GM23338 (cell line): ENCODE measurements around the gene TCTA. TPM values are rescaled to one million over a fixed set of nuclear protein-coding genes. Genes with fewer than 3 reads are reported as not detected.

ENCODE experiments used
- ATAC-seq: fragments of 200-7000 bp; cut with Tn5 transposase; 3 replicates; pipeline ENCODE4 v1.9.1; 2020
- DNase-seq: peaks from one replicate; pipeline ENCODE4 v3.0.0-alpha.2; 2015; ENCODE audit warnings: low spot score
- H2AFZ ChIP-seq: fragments of 200-600 bp; sonication (generic); 2 replicates; pipeline ENCODE4 v1.8.0; 2016; ENCODE audit warnings: antibody characterized with exemption, mild to moderate bottlenecking, moderate library complexity
- H3F3A ChIP-seq: fragments of 200-600 bp; sonication (generic); replicated peaks from 2 replicates; pipeline ENCODE4 v1.8.0; 2017; ENCODE audit warnings: antibody characterized with exemption, mixed run types, low read depth
- H3K27ac ChIP-seq: fragments of 200-600 bp; sonication (generic); 2 replicates; pipeline ENCODE4 v1.6.1; 2016; ENCODE audit warnings: low read depth
- H3K27me3 ChIP-seq: fragments of 200-600 bp; sonication (generic); 2 replicates; pipeline ENCODE4 v1.8.0; 2016; ENCODE audit warnings: mild to moderate bottlenecking, mixed run types, moderate library complexity; ENCODE audit not compliant: insufficient read depth
- H3K36me3 ChIP-seq: fragments of 200-600 bp; sonication (generic); 2 replicates; pipeline ENCODE4 v1.8.0; 2016; ENCODE audit warnings: mild to moderate bottlenecking; ENCODE audit not compliant: insufficient read depth
- H3K4me1 ChIP-seq: fragments of 200-600 bp; sonication (generic); 2 replicates; pipeline ENCODE4 v1.8.0; 2016; ENCODE audit warnings: mild to moderate bottlenecking, moderate library complexity; ENCODE audit not compliant: insufficient read depth
- H3K4me2 ChIP-seq: fragments of 200-600 bp; sonication (generic); 2 replicates; pipeline ENCODE4 v1.7.1; 2017; ENCODE audit warnings: mixed run types
- H3K4me3 ChIP-seq: fragments of 200-600 bp; sonication (generic); 2 replicates; pipeline ENCODE4 v1.6.1; 2016; ENCODE audit warnings: mixed run types
- H3K79me2 ChIP-seq: fragments of 200-600 bp; sonication (generic); replicated peaks from 2 replicates; pipeline ENCODE4 v1.8.0; 2017; ENCODE audit warnings: mild to moderate bottlenecking; ENCODE audit not compliant: insufficient read depth
- H3K9me2 ChIP-seq: fragments of 200-600 bp; sonication (generic); 2 replicates; pipeline ENCODE4 v1.8.0; 2017; ENCODE audit not compliant: insufficient read depth
- H4K20me1 ChIP-seq: fragments of 200-600 bp; sonication (generic); replicated peaks from 2 replicates; pipeline ENCODE4 v1.8.0; 2017; ENCODE audit warnings: mild to moderate bottlenecking; ENCODE audit not compliant: insufficient read depth
- H3K27ac Mint-ChIP-seq: 2 replicates; pipeline ENCODE4 v1.8.0; 2020; ENCODE audit warnings: inconsistent platforms, mild to moderate bottlenecking, moderate library complexity, mixed read lengths
- H3K27me3 Mint-ChIP-seq: 3 replicates; pipeline ENCODE4 v1.8.0; 2022; ENCODE audit warnings: low read depth, mild to moderate bottlenecking, moderate library complexity, mixed read lengths, inconsistent platforms; ENCODE audit not compliant: insufficient read depth, poor library complexity
- H3K36me3 Mint-ChIP-seq: 3 replicates; pipeline ENCODE4 v1.8.0; 2021; ENCODE audit warnings: low read depth, mild to moderate bottlenecking, inconsistent platforms, moderate library complexity, mixed read lengths
- H3K4me1 Mint-ChIP-seq: 3 replicates; pipeline ENCODE4 v1.8.0; 2020; ENCODE audit warnings: mild to moderate bottlenecking, inconsistent platforms, mixed read lengths
- H3K4me3 Mint-ChIP-seq: 3 replicates; pipeline ENCODE4 v1.8.0; 2021; ENCODE audit warnings: moderate library complexity, mild to moderate bottlenecking, inconsistent platforms, mixed read lengths
- H3K9me3 Mint-ChIP-seq: 3 replicates; pipeline ENCODE4 v1.8.0; 2020; ENCODE audit warnings: moderate library complexity, mild to moderate bottlenecking, inconsistent platforms, mixed read lengths
- CREB1 ChIP-seq: fragments of 250-450 bp; sonication (Bioruptor Pico); IDR thresholded peaks from 2 replicates; pipeline ENCODE4 v1.5.0; 2020; ENCODE audit warnings: low read depth, mild to moderate bottlenecking, moderate library complexity
- EZH2 ChIP-seq: fragments of 200-600 bp; sonication (generic); IDR thresholded peaks from one replicate; pipeline ENCODE4 v1.8.0; 2017; ENCODE audit warnings: antibody characterized with exemption, mild to moderate bottlenecking, low read depth; ENCODE audit not compliant: unreplicated experiment
- NANOG ChIP-seq: IDR thresholded peaks from 2 replicates; pipeline ENCODE4 v1.6.1; 2016; ENCODE audit warnings: antibody characterized with exemption, borderline replicate concordance
- POLR2AphosphoS5 ChIP-seq: IDR thresholded peaks from 2 replicates; pipeline ENCODE4 v1.6.1; 2016; ENCODE audit warnings: antibody characterized with exemption, low read depth
- STAT1 ChIP-seq: IDR thresholded peaks from one replicate; pipeline ENCODE4 v1.6.1; 2016; ENCODE audit warnings: antibody characterized with exemption; ENCODE audit not compliant: unreplicated experiment
- polyA plus RNA-seq: library from polyadenylated mRNA; unstranded; fragments of >200 nt; fragmentation: Nextera tagmentation; extraction: Ambion mirVana; gene quantifications from 2 replicates; pipeline ENCODE4 v1.2.1, GENCODE V29; 2016
- total RNA-seq: library from RNA; depleted of rRNA; stranded (reverse); fragments of >200 nt; shearing (Covaris generic); gene quantifications from 2 replicates; pipeline ENCODE4 v1.2.3, GENCODE V29; 2014
- TF ChIP-seq, protein P1 (sequence below), 2 experiments: fragments of 200-600 bp in 1 of 2; sonication (generic) in 1 of 2; conservative IDR thresholded peaks; 2 replicates each; pipeline versions ENCODE4 v1.5.1 to v1.6.1; 2016 to 2017; ENCODE audit warnings: antibody characterized with exemption in 2 of 2, low read depth in 2 of 2, mild to moderate bottlenecking in 2 of 2, moderate library complexity in 1 of 2
- TF ChIP-seq, protein P2 (sequence below): IDR thresholded peaks from 2 replicates; pipeline ENCODE4 v1.6.1; 2016; ENCODE audit warnings: antibody characterized with exemption
- TF ChIP-seq, protein P3 (sequence below): IDR thresholded peaks from one replicate; pipeline ENCODE4 v1.6.1; 2018; ENCODE audit warnings: antibody characterized with exemption; ENCODE audit not compliant: unreplicated experiment

The TCTA gene
- total and polyA plus RNA-seq, 2 experiments from 2014 or later = 4.0 to 5.0 TPM

DNA sequence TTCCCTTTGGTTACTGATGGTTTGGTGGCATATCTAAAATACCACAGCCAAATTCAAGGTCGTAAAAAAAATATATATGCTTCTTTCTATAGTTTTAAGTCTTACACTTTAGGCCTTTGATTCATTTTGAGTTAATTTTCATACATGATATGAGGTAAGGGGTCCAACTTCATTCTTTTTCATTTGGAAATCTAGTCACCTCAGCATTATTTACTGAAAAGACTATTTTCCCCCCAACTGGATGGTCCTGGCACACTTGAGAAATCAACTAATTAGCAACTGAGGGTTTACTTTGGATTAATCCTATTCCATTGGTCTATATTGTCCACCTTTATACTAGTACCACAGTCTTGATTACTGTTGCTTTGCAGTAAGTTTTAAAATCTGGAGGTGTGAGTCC lies 26.6 kb upstream of the TCTA start:
- H3K4me3 Mint-ChIP-seq = no peak overlapping the region
- H3K4me1 ChIP-seq = no peaks in the 10 kb centered on the region
- no peak overlapping the region for H3K4me3 ChIP-seq
- ATAC-seq = no peak
- no peak overlapping the region for H3K27ac ChIP-seq
- H3K36me3 Mint-ChIP-seq = peaks cover 3% of the 10 kb centered on the region; the same call in 2 of the 3 replicates
- no peaks in the 10 kb centered on the region for H3K27me3 Mint-ChIP-seq
- H3K36me3 ChIP-seq = no peaks in the 10 kb centered on the region
- H4K20me1 ChIP-seq = peaks cover 47% of the 10 kb centered on the region
- H3K79me2 ChIP-seq = peaks cover 100% of the 10 kb centered on the region
- no peaks in the 10 kb centered on the region for H3K9me3 Mint-ChIP-seq
- DNase-seq = no peak
- no peaks in the 10 kb centered on the region for H3K4me1 Mint-ChIP-seq
- H2AFZ ChIP-seq = no peak overlapping the region
- H3K27me3 ChIP-seq = no peaks in the 10 kb centered on the region
- H3K27ac Mint-ChIP-seq = no peak overlapping the region
- no peak overlapping the region for H3K4me2 ChIP-seq
- TF ChIP-seq, protein P1, sequence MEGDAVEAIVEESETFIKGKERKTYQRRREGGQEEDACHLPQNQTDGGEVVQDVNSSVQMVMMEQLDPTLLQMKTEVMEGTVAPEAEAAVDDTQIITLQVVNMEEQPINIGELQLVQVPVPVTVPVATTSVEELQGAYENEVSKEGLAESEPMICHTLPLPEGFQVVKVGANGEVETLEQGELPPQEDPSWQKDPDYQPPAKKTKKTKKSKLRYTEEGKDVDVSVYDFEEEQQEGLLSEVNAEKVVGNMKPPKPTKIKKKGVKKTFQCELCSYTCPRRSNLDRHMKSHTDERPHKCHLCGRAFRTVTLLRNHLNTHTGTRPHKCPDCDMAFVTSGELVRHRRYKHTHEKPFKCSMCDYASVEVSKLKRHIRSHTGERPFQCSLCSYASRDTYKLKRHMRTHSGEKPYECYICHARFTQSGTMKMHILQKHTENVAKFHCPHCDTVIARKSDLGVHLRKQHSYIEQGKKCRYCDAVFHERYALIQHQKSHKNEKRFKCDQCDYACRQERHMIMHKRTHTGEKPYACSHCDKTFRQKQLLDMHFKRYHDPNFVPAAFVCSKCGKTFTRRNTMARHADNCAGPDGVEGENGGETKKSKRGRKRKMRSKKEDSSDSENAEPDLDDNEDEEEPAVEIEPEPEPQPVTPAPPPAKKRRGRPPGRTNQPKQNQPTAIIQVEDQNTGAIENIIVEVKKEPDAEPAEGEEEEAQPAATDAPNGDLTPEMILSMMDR (conservative IDR thresholded peaks at IDR 0.05; ENCODE audit: low read depth in 2 of 2) = no peak
- no peaks in the 10 kb centered on the region for H3K9me2 ChIP-seq
- peaks cover 4% of the 10 kb centered on the region; the same call in 1 of the 2 replicates for H3F3A ChIP-seq

DNA sequence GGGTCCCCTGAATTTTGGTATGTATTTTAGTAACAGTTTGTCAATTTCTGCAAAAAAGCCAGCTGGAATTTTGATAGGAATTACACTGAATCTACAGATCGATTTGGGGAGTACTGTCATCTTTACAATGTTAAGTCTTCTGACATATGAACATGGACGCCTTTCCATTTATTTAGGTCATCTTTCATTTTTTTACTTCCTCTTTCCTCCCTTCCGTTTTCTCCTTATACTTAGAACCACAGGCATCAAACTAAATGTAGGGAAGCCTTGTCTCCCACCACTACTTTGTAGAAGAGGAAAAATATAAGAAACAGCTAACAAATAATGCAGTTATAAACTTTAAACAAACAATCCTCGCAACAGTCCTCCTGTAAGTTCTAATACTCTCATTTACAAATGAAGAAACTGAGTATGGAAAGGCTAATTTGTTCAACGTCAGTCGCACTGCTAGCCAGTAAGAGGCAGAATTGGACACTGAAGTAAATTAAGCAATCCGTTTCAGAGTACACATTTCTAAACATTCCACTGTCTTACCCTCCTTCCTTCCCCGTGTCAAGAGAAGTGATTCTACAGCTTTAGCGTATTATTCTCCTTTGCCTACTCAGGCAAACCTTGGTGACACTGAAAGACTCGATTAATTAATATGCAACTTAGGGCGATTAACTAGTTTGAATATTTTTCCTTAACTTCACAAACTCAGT lies 26.0 kb upstream of the TCTA start:
- Histone ChIP-seq H3K27ac (no peak overlapping the region), H3K4me1 (no peaks in the 10 kb centered on the region), H3K4me3 (no peak overlapping the region), H3K36me3 (no peaks in the 10 kb centered on the region), H3K79me2 (peaks cover 100% of the 10 kb centered on the region), H3K4me2 (no peak overlapping the region), H3F3A (peaks cover 4% of the 10 kb centered on the region; the same call in 1 of the 2 replicates), H2AFZ (no peak overlapping the region), H3K9me2 (no peaks in the 10 kb centered on the region), H3K27me3 (no peaks in the 10 kb centered on the region), H4K20me1 (peaks cover 53% of the 10 kb centered on the region)
- no peak overlapping the region for H3K27ac Mint-ChIP-seq
- H3K9me3 Mint-ChIP-seq = no peaks in the 10 kb centered on the region
- no peak for ATAC-seq
- H3K27me3 Mint-ChIP-seq = no peaks in the 10 kb centered on the region
- peaks cover 3% of the 10 kb centered on the region; the same call in 2 of the 3 replicates for H3K36me3 Mint-ChIP-seq
- no peak overlapping the region for H3K4me3 Mint-ChIP-seq
- DNase-seq = no peak
- H3K4me1 Mint-ChIP-seq = no peaks in the 10 kb centered on the region
- TF ChIP-seq POLR2AphosphoS5 (no peak), STAT1 (no peak), NANOG (no peak), CREB1 (no peak), EZH2 (no peak)
- TF ChIP-seq, protein P2, sequence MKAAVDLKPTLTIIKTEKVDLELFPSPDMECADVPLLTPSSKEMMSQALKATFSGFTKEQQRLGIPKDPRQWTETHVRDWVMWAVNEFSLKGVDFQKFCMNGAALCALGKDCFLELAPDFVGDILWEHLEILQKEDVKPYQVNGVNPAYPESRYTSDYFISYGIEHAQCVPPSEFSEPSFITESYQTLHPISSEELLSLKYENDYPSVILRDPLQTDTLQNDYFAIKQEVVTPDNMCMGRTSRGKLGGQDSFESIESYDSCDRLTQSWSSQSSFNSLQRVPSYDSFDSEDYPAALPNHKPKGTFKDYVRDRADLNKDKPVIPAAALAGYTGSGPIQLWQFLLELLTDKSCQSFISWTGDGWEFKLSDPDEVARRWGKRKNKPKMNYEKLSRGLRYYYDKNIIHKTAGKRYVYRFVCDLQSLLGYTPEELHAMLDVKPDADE = no peak
- TF ChIP-seq, protein P3, sequence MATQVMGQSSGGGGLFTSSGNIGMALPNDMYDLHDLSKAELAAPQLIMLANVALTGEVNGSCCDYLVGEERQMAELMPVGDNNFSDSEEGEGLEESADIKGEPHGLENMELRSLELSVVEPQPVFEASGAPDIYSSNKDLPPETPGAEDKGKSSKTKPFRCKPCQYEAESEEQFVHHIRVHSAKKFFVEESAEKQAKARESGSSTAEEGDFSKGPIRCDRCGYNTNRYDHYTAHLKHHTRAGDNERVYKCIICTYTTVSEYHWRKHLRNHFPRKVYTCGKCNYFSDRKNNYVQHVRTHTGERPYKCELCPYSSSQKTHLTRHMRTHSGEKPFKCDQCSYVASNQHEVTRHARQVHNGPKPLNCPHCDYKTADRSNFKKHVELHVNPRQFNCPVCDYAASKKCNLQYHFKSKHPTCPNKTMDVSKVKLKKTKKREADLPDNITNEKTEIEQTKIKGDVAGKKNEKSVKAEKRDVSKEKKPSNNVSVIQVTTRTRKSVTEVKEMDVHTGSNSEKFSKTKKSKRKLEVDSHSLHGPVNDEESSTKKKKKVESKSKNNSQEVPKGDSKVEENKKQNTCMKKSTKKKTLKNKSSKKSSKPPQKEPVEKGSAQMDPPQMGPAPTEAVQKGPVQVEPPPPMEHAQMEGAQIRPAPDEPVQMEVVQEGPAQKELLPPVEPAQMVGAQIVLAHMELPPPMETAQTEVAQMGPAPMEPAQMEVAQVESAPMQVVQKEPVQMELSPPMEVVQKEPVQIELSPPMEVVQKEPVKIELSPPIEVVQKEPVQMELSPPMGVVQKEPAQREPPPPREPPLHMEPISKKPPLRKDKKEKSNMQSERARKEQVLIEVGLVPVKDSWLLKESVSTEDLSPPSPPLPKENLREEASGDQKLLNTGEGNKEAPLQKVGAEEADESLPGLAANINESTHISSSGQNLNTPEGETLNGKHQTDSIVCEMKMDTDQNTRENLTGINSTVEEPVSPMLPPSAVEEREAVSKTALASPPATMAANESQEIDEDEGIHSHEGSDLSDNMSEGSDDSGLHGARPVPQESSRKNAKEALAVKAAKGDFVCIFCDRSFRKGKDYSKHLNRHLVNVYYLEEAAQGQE = no peak
